ENCODE measurements around the gene STPG1.

The STPG1 gene

DNA sequence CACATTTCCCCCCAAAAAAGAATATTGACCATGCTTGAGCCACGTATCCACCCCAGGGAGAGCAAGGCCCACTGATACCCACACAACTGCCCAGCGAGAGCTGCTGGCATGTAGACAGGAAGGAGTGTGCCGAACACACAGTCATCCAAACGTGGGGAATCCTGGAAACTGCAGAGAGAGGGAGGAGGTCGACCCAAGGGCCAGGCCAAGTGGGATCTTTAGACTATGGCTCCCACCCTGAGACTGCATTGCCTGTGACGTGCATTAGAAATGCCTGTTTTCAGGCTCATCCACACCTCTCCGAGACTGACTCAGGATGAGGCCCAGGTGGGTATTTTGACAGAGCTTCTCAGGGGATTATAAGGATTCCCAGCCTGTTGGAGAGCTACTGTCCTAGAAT, 27.9 kb upstream of the STPG1 start:
- H3K4me1 Mint-ChIP-seq (ENCODE audit: low read depth) = peaks cover 2% of the 10 kb centered on the region
- H3K4me3 Mint-ChIP-seq = no peak overlapping the region
- H3K27ac Mint-ChIP-seq = no peak overlapping the region
- H3K9me3 Mint-ChIP-seq = no peaks in the 10 kb centered on the region
- H3K36me3 Mint-ChIP-seq (ENCODE audit: low read depth) = peaks cover 29% of the 10 kb centered on the region
- no peaks in the 10 kb centered on the region for H3K27me3 Mint-ChIP-seq (ENCODE audit: low read depth)

DNA sequence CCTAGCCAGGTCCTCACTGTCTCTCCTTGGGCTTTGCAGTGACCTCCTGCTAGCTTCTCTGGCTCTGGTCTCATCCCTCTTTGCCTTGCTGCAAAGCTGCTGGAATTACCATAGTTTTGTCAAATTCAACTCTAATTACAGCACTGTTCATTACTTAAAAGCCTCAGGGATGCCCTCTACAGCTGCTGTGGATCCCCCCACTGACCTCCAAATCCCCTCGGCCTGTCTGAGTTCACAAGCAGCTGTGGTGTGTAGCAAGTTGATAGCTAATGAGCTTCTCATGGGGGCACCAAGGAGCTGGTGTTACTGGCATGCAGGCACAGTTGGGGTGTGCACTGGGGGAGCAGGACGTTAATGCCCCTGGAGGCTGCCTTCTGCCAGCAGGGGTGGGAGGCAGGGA, 26.9 kb upstream of the STPG1 start:
- H3K36me3 Mint-ChIP-seq (ENCODE audit: low read depth) = peaks cover 33% of the 10 kb centered on the region
- H3K27ac Mint-ChIP-seq = no peak overlapping the region

DNA sequence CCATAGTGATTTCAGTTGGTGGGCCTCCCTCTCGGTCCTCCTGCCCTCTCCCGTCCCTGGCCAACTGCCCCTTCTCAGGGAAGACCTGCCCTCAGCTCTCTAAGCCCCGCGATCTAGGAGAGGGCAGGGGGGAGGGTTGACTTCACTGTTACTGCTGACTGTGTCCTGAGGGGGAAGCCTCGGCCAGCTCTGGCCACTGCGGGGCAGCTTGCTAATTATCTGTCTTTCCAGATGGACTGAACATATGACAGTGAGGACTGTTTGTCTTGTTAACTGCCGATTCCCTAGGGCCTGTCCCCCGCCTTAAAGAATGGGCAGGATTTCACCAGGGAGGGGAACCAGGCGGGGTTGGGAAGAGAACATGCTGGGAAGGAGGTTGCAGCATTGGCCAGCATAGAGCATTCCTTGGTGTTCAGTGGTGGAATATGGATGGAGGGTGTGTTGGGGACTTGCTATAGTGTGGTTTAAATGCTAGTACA, 24.9 kb upstream of the STPG1 start:
- Mint-ChIP-seq H3K9me3 (no peaks in the 10 kb centered on the region), H3K4me1 (ENCODE audit: low read depth) (peaks cover 4% of the 10 kb centered on the region), H3K27me3 (ENCODE audit: low read depth) (no peaks in the 10 kb centered on the region), H3K4me3 (no peak overlapping the region), H3K36me3 (ENCODE audit: low read depth) (peaks cover 37% of the 10 kb centered on the region), H3K27ac (no peak overlapping the region)

More for the DNA sequence above, 26.9 kb upstream of the STPG1 start:
- no peak overlapping the region for H3K4me3 Mint-ChIP-seq
- H3K9me3 Mint-ChIP-seq = no peaks in the 10 kb centered on the region
- H3K4me1 Mint-ChIP-seq (ENCODE audit: low read depth) = peaks cover 2% of the 10 kb centered on the region
- no peaks in the 10 kb centered on the region for H3K27me3 Mint-ChIP-seq (ENCODE audit: low read depth)

DNA sequence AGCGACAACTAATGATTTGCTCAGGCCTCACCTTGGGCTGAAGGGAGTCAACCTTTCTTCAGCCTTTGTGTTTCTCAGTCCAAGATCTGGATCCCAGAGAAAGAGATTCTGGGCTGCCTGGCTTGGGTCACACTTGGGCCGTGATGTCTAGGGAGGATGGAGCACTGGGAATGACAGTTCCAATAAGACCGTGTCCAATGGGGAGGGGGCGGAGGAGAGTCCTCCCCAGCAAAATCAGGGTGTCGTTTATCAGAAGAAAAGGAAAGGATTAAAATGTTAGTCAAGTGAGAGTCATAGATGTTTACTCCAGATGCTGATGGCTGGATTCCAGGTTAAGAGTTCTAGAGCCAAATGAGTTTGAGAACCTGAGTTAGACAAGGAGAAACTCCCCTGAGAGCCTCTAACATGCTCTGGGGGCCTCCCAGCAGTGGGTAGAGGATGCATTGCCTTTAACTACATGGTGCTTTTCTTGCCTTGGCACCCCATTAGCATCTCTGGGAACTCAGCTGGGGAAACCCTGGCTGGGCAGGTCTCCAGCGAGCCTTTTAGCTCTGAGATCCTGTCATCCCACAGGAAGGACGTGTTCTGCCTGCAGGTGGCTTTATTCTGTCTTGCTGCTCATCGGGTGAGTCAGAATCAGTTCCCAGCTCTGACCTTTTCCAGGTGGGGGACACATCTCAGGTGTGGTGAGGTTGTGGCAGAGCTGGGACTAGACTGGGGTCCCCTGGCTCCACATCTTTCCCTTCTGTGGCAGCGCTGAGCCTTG, 24.2 kb upstream of the STPG1 start:
- no peak overlapping the region for H3K4me3 Mint-ChIP-seq
- H3K4me1 Mint-ChIP-seq (ENCODE audit: low read depth) = peaks cover 4% of the 10 kb centered on the region
- peaks cover 41% of the 10 kb centered on the region for H3K36me3 Mint-ChIP-seq (ENCODE audit: low read depth)
- H3K27ac Mint-ChIP-seq = no peak overlapping the region
- H3K27me3 Mint-ChIP-seq (ENCODE audit: low read depth) = no peaks in the 10 kb centered on the region
- H3K9me3 Mint-ChIP-seq = no peaks in the 10 kb centered on the region

DNA sequence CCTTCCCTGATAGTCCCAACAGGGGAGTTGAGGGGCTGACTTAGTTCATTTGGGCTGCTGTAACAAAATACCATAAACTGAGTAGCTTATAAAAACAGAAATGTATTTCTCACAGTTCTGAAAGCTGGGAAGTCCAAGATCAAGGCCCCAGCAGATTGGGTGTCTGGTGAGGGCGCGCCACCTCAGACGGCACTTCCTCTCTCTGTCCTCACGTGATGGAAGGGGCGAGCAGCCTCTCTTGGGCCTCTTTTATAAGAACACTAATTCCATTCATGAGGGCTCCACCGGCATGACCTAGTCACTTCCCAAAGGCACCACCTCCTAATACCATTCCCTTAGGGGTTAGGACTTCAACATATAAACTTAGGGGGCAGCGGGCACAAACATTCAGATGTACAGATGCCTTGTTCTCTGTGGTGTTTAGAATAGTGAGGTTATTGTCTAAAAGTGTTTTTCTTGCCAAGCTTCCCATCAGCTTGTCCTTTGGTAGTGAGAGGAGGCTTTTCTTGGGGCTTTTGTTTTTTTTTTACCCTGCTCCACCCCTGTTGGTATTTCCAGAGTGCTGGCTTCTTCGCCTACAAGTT, 22.3 kb upstream of the STPG1 start:
- Mint-ChIP-seq H3K9me3 (no peaks in the 10 kb centered on the region), H3K27ac (no peak overlapping the region), H3K27me3 (ENCODE audit: low read depth) (no peaks in the 10 kb centered on the region), H3K36me3 (ENCODE audit: low read depth) (peaks cover 33% of the 10 kb centered on the region), H3K4me3 (no peak overlapping the region), H3K4me1 (ENCODE audit: low read depth) (peaks cover 7% of the 10 kb centered on the region)

DNA sequence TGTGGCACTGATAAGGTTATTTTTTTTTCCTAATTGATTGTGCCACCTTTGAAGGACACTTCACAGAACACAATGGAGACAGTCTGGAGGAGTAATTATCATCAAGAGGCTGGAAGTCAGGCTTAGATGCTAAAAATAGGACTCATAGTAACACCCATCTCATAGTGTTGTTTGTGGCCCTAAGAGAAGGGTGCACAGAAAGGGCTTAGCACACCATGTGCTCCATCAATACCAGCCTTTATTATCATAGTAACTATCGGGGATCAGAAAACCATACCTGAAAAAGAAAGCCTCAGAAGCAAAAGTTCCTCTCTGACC, 13.9 kb upstream of the STPG1 start:
- H3K9me3 Mint-ChIP-seq = no peaks in the 10 kb centered on the region
- no peak overlapping the region for H3K4me3 Mint-ChIP-seq
- peaks cover 48% of the 10 kb centered on the region for H3K36me3 Mint-ChIP-seq (ENCODE audit: low read depth)
- H3K27ac Mint-ChIP-seq = no peak overlapping the region
- H3K4me1 Mint-ChIP-seq (ENCODE audit: low read depth) = peaks cover 9% of the 10 kb centered on the region
- H3K27me3 Mint-ChIP-seq (ENCODE audit: low read depth) = no peaks in the 10 kb centered on the region

DNA sequence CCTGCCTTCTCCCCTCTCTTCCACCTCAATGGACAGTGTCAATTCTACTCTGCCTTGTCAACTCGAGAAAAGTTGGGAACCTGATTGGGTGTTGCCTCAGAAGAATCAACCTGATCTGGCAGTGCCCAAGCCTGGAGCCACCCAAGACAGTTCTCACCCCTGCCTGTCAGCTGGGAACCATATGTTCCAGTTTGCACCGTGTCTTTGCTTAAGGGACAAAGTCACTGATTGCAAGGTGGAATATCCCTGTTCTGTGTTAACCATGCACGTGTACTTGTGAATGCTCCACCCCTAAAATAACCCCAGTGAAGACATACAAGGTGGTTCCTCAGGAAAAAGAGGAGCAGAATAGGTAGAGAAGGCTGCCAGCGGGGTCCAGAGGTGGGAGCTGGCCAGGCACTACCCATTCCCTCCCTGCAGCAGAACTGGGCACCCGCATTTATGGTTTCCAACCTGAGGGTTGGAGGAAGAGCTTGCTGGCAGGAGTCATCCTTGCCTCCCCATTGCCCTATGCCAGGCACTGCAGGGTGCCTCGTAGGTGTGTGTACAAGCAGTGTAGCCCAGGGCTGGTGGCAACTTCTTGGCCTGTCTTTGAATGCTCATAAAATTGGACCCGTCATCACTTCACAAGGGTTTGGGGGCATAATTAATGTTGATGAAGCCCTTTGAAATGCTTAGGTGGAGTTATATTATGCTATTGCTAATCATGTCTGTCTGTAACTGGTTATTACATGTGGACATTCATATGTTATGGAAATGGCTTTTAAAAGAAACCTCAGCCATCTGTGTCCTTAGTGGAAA, 13.4 kb upstream of the STPG1 start:
- peaks cover 12% of the 10 kb centered on the region for H3K4me1 Mint-ChIP-seq (ENCODE audit: low read depth)

DNA sequence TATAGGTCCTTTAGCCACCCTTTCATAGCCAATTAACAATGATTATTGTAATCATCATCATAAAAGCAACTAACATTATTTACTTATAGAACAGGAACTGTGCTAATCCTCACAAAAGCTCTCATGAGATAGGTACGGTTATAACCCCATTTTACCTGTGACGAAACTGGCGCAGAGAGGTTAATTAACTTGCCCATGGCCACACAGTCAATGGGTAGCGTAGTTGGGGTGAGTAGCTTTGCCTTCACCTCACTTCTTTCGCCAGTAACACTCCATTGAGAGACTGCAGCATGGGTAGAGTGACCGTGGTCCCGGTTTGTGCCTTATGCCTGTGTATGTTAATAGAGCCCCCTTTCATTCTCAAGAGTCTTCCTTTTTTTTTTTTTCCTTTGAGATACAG, 12.3 kb upstream of the STPG1 start:
- Mint-ChIP-seq H3K36me3 (ENCODE audit: low read depth) (peaks cover 56% of the 10 kb centered on the region), H3K9me3 (no peaks in the 10 kb centered on the region), H3K4me3 (no peak overlapping the region), H3K27ac (no peak overlapping the region), H3K27me3 (ENCODE audit: low read depth) (no peaks in the 10 kb centered on the region), H3K4me1 (ENCODE audit: low read depth) (peaks cover 9% of the 10 kb centered on the region)

More for the DNA sequence above, 13.4 kb upstream of the STPG1 start:
- H3K4me3 Mint-ChIP-seq = no peak overlapping the region
- no peaks in the 10 kb centered on the region for H3K27me3 Mint-ChIP-seq (ENCODE audit: low read depth)
- peaks cover 53% of the 10 kb centered on the region for H3K36me3 Mint-ChIP-seq (ENCODE audit: low read depth)
- no peaks in the 10 kb centered on the region for H3K9me3 Mint-ChIP-seq
- no peak overlapping the region for H3K27ac Mint-ChIP-seq

DNA sequence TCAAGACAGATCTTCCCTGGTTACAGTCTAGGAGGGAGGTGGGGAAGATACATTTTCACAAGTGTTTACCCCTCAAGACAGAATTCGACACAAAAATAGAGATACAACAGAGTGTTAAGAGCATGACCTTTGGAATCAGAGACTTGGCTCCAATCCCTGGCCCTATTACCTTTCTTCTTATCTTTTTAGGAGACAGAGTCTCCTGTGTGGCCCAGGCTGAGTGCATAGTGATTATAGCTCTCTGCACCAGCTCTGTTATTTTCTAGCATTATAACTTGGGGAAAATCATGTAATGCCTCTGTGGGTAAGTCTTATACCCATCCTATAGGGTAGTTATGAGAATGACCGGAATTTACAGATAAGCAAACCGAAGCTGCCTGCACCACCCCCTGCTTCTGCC, 11.9 kb upstream of the STPG1 start:
- Mint-ChIP-seq H3K27ac (no peak overlapping the region), H3K36me3 (ENCODE audit: low read depth) (peaks cover 60% of the 10 kb centered on the region), H3K9me3 (no peaks in the 10 kb centered on the region), H3K27me3 (ENCODE audit: low read depth) (no peaks in the 10 kb centered on the region), H3K4me1 (ENCODE audit: low read depth) (peaks cover 13% of the 10 kb centered on the region), H3K4me3 (no peak overlapping the region)

DNA sequence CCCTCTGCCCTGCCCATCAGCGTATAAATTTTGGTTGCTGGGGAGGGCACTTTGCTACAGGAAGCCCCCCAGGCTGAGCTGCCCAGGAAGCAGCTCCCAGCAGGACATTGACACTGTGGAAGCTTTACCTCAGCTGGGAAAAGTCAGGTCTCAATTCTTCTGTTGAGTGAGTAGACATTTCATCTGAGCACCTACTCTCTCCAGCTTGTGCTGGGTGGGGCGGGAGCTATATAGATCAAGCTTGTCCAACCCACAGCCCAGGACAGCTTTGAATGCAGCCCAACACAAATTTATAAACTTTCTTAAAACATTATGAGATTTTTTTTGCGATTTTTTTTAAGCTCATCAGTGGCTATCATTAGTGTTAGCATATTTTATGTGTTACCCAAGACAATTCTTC, 11.4 kb upstream of the STPG1 start:
- Mint-ChIP-seq H3K36me3 (ENCODE audit: low read depth) (peaks cover 61% of the 10 kb centered on the region), H3K27ac (no peak overlapping the region), H3K4me3 (no peak overlapping the region), H3K4me1 (ENCODE audit: low read depth) (peaks cover 13% of the 10 kb centered on the region), H3K9me3 (no peaks in the 10 kb centered on the region), H3K27me3 (ENCODE audit: low read depth) (no peaks in the 10 kb centered on the region)

DNA sequence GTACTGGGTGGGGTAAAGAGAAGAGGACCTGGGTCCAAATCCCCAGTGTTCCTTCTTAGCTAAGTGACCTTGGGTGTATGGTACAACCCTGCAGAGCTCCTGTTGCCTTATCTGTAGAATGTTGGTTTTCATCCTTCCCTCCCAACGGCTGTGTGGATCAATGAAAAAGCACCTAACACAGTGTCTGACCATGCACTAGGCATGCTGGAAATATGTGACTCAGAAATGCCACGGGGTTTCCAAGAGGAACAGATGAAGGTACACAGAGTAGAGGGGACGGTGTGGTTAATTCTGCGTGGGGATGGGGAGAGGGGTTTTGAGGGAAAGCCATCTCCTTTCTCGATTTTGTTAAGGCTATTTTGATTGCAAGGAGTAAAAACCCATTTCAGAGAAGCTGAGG, 10.6 kb upstream of the STPG1 start:
- Mint-ChIP-seq H3K4me3 (no peak overlapping the region), H3K36me3 (ENCODE audit: low read depth) (peaks cover 65% of the 10 kb centered on the region)

DNA sequence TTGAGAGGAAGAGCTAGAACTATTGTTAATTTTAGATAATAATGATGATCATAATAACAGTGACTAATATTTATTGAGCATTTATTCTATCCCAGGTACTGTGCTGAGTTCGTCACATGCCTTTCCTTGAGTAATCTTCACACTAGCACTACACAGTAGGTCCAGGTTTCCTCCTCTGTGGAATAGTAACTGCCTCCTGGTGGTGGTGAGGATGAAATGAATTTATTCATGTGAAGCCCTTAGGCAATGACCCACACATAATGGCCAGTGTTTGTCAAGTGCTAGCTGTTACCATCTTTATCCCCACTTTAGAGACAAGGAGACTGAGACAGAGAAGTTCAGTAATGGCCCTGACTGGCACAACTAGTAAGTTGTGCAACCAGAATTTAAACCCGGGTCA, 7.9 kb upstream of the STPG1 start:
- no peaks in the 10 kb centered on the region for H3K9me3 Mint-ChIP-seq
- no peak overlapping the region for H3K27ac Mint-ChIP-seq
- H3K36me3 Mint-ChIP-seq (ENCODE audit: low read depth) = peaks cover 58% of the 10 kb centered on the region
- peaks cover 40% of the 10 kb centered on the region for H3K4me1 Mint-ChIP-seq (ENCODE audit: low read depth)
- H3K4me3 Mint-ChIP-seq = no peak overlapping the region
- H3K27me3 Mint-ChIP-seq (ENCODE audit: low read depth) = no peaks in the 10 kb centered on the region

More for the DNA sequence above, 10.6 kb upstream of the STPG1 start:
- Mint-ChIP-seq H3K27ac (no peak overlapping the region), H3K27me3 (ENCODE audit: low read depth) (no peaks in the 10 kb centered on the region), H3K4me1 (ENCODE audit: low read depth) (peaks cover 18% of the 10 kb centered on the region), H3K9me3 (no peaks in the 10 kb centered on the region)

DNA sequence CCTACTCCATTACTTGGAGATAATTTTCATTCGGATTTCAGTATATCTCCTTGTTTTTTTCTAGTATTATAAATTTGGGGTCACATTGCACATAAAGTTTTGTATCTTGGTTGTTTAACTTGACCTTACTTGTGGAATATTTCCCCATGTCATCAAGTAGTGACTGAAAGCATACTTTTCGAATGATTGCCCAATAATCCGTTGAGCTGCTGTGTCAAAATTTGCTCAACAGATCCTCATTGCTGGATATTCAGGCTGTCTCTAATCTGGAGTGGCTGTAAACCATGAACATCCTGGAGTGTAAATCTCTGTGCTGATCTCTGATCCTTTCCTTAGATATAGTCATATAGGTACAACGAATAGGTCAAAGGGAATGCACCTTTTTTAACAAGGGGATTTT, 7.0 kb upstream of the STPG1 start:
- H3K27ac Mint-ChIP-seq = no peak overlapping the region
- H3K36me3 Mint-ChIP-seq (ENCODE audit: low read depth) = peaks cover 51% of the 10 kb centered on the region
- H3K9me3 Mint-ChIP-seq = no peaks in the 10 kb centered on the region
- H3K4me1 Mint-ChIP-seq (ENCODE audit: low read depth) = peaks cover 47% of the 10 kb centered on the region
- H3K4me3 Mint-ChIP-seq = no peak overlapping the region
- no peaks in the 10 kb centered on the region for H3K27me3 Mint-ChIP-seq (ENCODE audit: low read depth)

DNA sequence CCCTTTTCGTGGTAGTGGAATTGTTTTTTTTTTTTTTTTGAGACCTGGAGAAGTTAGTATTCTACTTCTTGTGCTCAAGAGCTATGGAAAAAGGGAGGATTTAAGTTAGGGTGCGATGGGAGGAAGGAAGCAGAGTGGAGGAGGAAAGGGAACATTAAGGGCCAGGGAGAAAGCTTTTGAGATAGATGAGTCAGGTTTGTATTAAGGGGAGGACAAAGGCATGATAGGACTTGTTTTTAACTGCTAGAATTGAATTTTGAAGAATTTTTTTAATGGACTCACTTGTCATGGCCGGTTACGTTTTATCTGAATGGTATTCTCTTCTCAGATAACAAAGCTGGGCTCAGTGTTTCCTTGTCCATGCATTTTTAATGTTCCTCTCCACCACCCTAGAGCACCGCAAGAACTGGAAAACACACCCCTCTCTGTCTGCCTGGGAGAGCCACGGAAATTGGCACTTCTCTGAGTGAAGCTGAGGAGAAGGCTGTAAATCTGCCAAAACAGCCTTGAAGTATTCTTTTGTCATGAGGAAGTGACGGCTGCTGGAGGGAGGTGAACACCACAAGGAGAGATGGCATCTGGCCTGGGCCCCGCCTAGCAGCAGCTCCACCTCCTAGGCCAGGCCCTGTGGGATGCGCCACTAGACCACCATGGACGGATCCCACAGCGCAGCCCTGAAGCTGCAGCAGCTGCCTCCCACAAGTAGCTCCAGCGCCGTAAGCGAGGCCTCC, 5.5 kb upstream of the STPG1 start:
- Mint-ChIP-seq H3K27me3 (ENCODE audit: low read depth) (no peaks in the 10 kb centered on the region), H3K9me3 (no peaks in the 10 kb centered on the region), H3K27ac (peak overlapping the region; percentile 74), H3K36me3 (ENCODE audit: low read depth) (peaks cover 47% of the 10 kb centered on the region), H3K4me3 (no peak overlapping the region), H3K4me1 (ENCODE audit: low read depth) (peaks cover 52% of the 10 kb centered on the region)
